GM23338 (cell line): ENCODE data around the gene QRFP. TPM values are rescaled to one million over a fixed set of nuclear protein-coding genes. Genes with fewer than 3 reads are reported as not detected.
A peak's percentile ranks its signal among the peaks of the same experiment; 100 is the strongest.

Experiments
- ATAC-seq: fragments of 200-7000 bp; cut with Tn5 transposase; 3 replicates; pipeline ENCODE4 v1.9.1; 2020
- DNase-seq: peaks from one replicate; pipeline ENCODE4 v3.0.0-alpha.2; 2015; ENCODE audit warnings: low spot score
- H2AFZ ChIP-seq: fragments of 200-600 bp; sonication (generic); 2 replicates; pipeline ENCODE4 v1.8.0; 2016; ENCODE audit warnings: antibody characterized with exemption, mild to moderate bottlenecking, moderate library complexity
- H3F3A ChIP-seq: fragments of 200-600 bp; sonication (generic); replicated peaks from 2 replicates; pipeline ENCODE4 v1.8.0; 2017; ENCODE audit warnings: antibody characterized with exemption, mixed run types, low read depth
- H3K27ac ChIP-seq: fragments of 200-600 bp; sonication (generic); 2 replicates; pipeline ENCODE4 v1.6.1; 2016; ENCODE audit warnings: low read depth
- H3K27me3 ChIP-seq: fragments of 200-600 bp; sonication (generic); 2 replicates; pipeline ENCODE4 v1.8.0; 2016; ENCODE audit warnings: mild to moderate bottlenecking, mixed run types, moderate library complexity; ENCODE audit not compliant: insufficient read depth
- H3K36me3 ChIP-seq: fragments of 200-600 bp; sonication (generic); 2 replicates; pipeline ENCODE4 v1.8.0; 2016; ENCODE audit warnings: mild to moderate bottlenecking; ENCODE audit not compliant: insufficient read depth
- H3K4me1 ChIP-seq: fragments of 200-600 bp; sonication (generic); 2 replicates; pipeline ENCODE4 v1.8.0; 2016; ENCODE audit warnings: mild to moderate bottlenecking, moderate library complexity; ENCODE audit not compliant: insufficient read depth
- H3K4me2 ChIP-seq: fragments of 200-600 bp; sonication (generic); 2 replicates; pipeline ENCODE4 v1.7.1; 2017; ENCODE audit warnings: mixed run types
- H3K4me3 ChIP-seq: fragments of 200-600 bp; sonication (generic); 2 replicates; pipeline ENCODE4 v1.6.1; 2016; ENCODE audit warnings: mixed run types
- H3K79me2 ChIP-seq: fragments of 200-600 bp; sonication (generic); replicated peaks from 2 replicates; pipeline ENCODE4 v1.8.0; 2017; ENCODE audit warnings: mild to moderate bottlenecking; ENCODE audit not compliant: insufficient read depth
- H3K9me2 ChIP-seq: fragments of 200-600 bp; sonication (generic); 2 replicates; pipeline ENCODE4 v1.8.0; 2017; ENCODE audit not compliant: insufficient read depth
- H4K20me1 ChIP-seq: fragments of 200-600 bp; sonication (generic); replicated peaks from 2 replicates; pipeline ENCODE4 v1.8.0; 2017; ENCODE audit warnings: mild to moderate bottlenecking; ENCODE audit not compliant: insufficient read depth
- H3K27ac Mint-ChIP-seq: 2 replicates; pipeline ENCODE4 v1.8.0; 2020; ENCODE audit warnings: inconsistent platforms, mild to moderate bottlenecking, moderate library complexity, mixed read lengths
- H3K27me3 Mint-ChIP-seq: 3 replicates; pipeline ENCODE4 v1.8.0; 2022; ENCODE audit warnings: low read depth, mild to moderate bottlenecking, moderate library complexity, mixed read lengths, inconsistent platforms; ENCODE audit not compliant: insufficient read depth, poor library complexity
- H3K36me3 Mint-ChIP-seq: 3 replicates; pipeline ENCODE4 v1.8.0; 2021; ENCODE audit warnings: low read depth, mild to moderate bottlenecking, inconsistent platforms, moderate library complexity, mixed read lengths
- H3K4me1 Mint-ChIP-seq: 3 replicates; pipeline ENCODE4 v1.8.0; 2020; ENCODE audit warnings: mild to moderate bottlenecking, inconsistent platforms, mixed read lengths
- H3K4me3 Mint-ChIP-seq: 3 replicates; pipeline ENCODE4 v1.8.0; 2021; ENCODE audit warnings: moderate library complexity, mild to moderate bottlenecking, inconsistent platforms, mixed read lengths
- H3K9me3 Mint-ChIP-seq: 3 replicates; pipeline ENCODE4 v1.8.0; 2020; ENCODE audit warnings: moderate library complexity, mild to moderate bottlenecking, inconsistent platforms, mixed read lengths
- CREB1 ChIP-seq: fragments of 250-450 bp; sonication (Bioruptor Pico); IDR thresholded peaks from 2 replicates; pipeline ENCODE4 v1.5.0; 2020; ENCODE audit warnings: low read depth, mild to moderate bottlenecking, moderate library complexity
- CTCF ChIP-seq, 2 experiments: fragments of 200-600 bp in 1 of 2; sonication (generic) in 1 of 2; conservative IDR thresholded peaks; 2 replicates each; pipeline versions ENCODE4 v1.5.1 to v1.6.1; 2016 to 2017; ENCODE audit warnings: antibody characterized with exemption in 2 of 2, low read depth in 2 of 2, mild to moderate bottlenecking in 2 of 2, moderate library complexity in 1 of 2
- ETS1 ChIP-seq: IDR thresholded peaks from 2 replicates; pipeline ENCODE4 v1.6.1; 2016; ENCODE audit warnings: antibody characterized with exemption
- EZH2 ChIP-seq: fragments of 200-600 bp; sonication (generic); IDR thresholded peaks from one replicate; pipeline ENCODE4 v1.8.0; 2017; ENCODE audit warnings: antibody characterized with exemption, mild to moderate bottlenecking, low read depth; ENCODE audit not compliant: unreplicated experiment
- EZH2phosphoT487 ChIP-seq: fragments of 200-600 bp; sonication (generic); IDR thresholded peaks from one replicate; pipeline ENCODE4 v1.8.1; 2018; ENCODE audit warnings: antibody characterized with exemption; ENCODE audit not compliant: unreplicated experiment
- JUNB ChIP-seq: IDR thresholded peaks from one replicate; pipeline ENCODE4 v1.6.1; 2016; ENCODE audit warnings: antibody characterized with exemption; ENCODE audit not compliant: unreplicated experiment
- NANOG ChIP-seq: IDR thresholded peaks from 2 replicates; pipeline ENCODE4 v1.6.1; 2016; ENCODE audit warnings: antibody characterized with exemption, borderline replicate concordance
- POLR2AphosphoS5 ChIP-seq: IDR thresholded peaks from 2 replicates; pipeline ENCODE4 v1.6.1; 2016; ENCODE audit warnings: antibody characterized with exemption, low read depth
- REST ChIP-seq: IDR thresholded peaks from one replicate; pipeline ENCODE4 v1.6.1; 2018; ENCODE audit warnings: antibody characterized with exemption; ENCODE audit not compliant: unreplicated experiment
- STAT1 ChIP-seq: IDR thresholded peaks from one replicate; pipeline ENCODE4 v1.6.1; 2016; ENCODE audit warnings: antibody characterized with exemption; ENCODE audit not compliant: unreplicated experiment
- ZNF114 ChIP-seq: fragments of 250-450 bp; sonication (Bioruptor Pico); IDR thresholded peaks from 2 replicates; pipeline ENCODE4 v1.5.0; 2020; ENCODE audit warnings: mild to moderate bottlenecking, moderate library complexity
- ZNF331 ChIP-seq: fragments of 250-450 bp; sonication (Bioruptor Pico); IDR thresholded peaks from 2 replicates; pipeline ENCODE4 v1.5.0; 2020; ENCODE audit warnings: low read depth, mild to moderate bottlenecking, moderate library complexity
- ZNF462 ChIP-seq: fragments of 250-450 bp; sonication (Bioruptor Pico); IDR thresholded peaks from 2 replicates; pipeline ENCODE4 v1.5.0; 2020; ENCODE audit warnings: mild to moderate bottlenecking, moderate library complexity
- polyA plus RNA-seq: library from polyadenylated mRNA; unstranded; fragments of >200 nt; fragmentation: Nextera tagmentation; extraction: Ambion mirVana; gene quantifications from 2 replicates; pipeline ENCODE4 v1.2.1, GENCODE V29; 2016
- total RNA-seq: library from RNA; depleted of rRNA; stranded (reverse); fragments of >200 nt; shearing (Covaris generic); gene quantifications from 2 replicates; pipeline ENCODE4 v1.2.3, GENCODE V29; 2014

Gene QRFP
- total and polyA plus RNA-seq, 2 experiments from 2014 or later: not detected

- Mint-ChIP-seq H3K4me1 (peaks cover 11% of the 10 kb centered on the region), H3K4me3 (no peak overlapping the region; the same call in 2 of the 3 replicates), H3K27me3 (peaks cover 9% of the 10 kb centered on the region), H3K9me3 (no peaks in the 10 kb centered on the region), H3K27ac (no peak overlapping the region), H3K36me3 (no peaks in the 10 kb centered on the region)
- no peak for TF ChIP-seq REST
- no peak for TF ChIP-seq ETS1
- no peak for TF ChIP-seq ZNF331 (CRISPR knock-in tag)
- TF ChIP-seq JUNB: no peak
- no peak for TF ChIP-seq ZNF114 (CRISPR knock-in tag)
- TF ChIP-seq CTCF (conservative IDR thresholded peaks at IDR 0.05; ENCODE audit: low read depth in 2 of 2): no peak
- TF ChIP-seq CREB1 (CRISPR knock-in tag): no peak
- TF ChIP-seq EZH2: no peak
- no peak for TF ChIP-seq EZH2phosphoT487
- no peak for TF ChIP-seq POLR2AphosphoS5
- no peak for TF ChIP-seq ZNF462 (CRISPR knock-in tag)
- TF ChIP-seq STAT1: no peak
- no peak for TF ChIP-seq NANOG
- Histone ChIP-seq H3K4me3 (no peak overlapping the region), H3K79me2 (no peaks in the 10 kb centered on the region), H3K27me3 (no peaks in the 10 kb centered on the region), H3K27ac (no peak overlapping the region), H3K4me1 (no peaks in the 10 kb centered on the region), H2AFZ (peak overlapping the region; percentile 80; the same call in 1 of the 2 replicates), H3K36me3 (no peaks in the 10 kb centered on the region), H3F3A (no peaks in the 10 kb centered on the region), H3K9me2 (no peaks in the 10 kb centered on the region), H3K4me2 (no peak overlapping the region), H4K20me1 (no peaks in the 10 kb centered on the region)
- DNase-seq: no peak
- ATAC-seq: no peak
Observed at GRCh38 chr9:130921989-130922892, 25.6 kb upstream of the QRFP start.
